HG03025 (cell line): ENCODE data around the gene ZNF689.
"Not testable (repeated sequence)": the region's sequence is repeated elsewhere in the genome, so short reads cannot be mapped to it uniquely, and the experiment has no call there.

Experiments
- ATAC-seq: cut with Tn5 transposase; IDR thresholded peaks from one replicate; pipeline ENCODE4 v1.9.1; 2021; ENCODE audit warnings: mild to moderate bottlenecking, moderate library complexity; ENCODE audit not compliant: unreplicated experiment, low FRiP score

ZNF689 gene

GRCh38 chr16:30637139-30637538 lies 26.9 kb upstream of the ZNF689 start:
- not testable (repeated sequence) for ATAC-seq

- ATAC-seq: no peak
These were observed 26.4 kb upstream of the ZNF689 start for GRCh38 chr16:30636599-30636998.

GRCh38 chr16:30633526-30633925 lies 23.3 kb upstream of the ZNF689 start:
- ATAC-seq: no peak

GRCh38 chr16:30632454-30632853 lies 22.3 kb upstream of the ZNF689 start:
- not testable (repeated sequence) for ATAC-seq

GRCh38 chr16:30628628-30629540 lies 18.7 kb upstream of the ZNF689 start:
- no peak for ATAC-seq

- no peak for ATAC-seq
These were observed 16.0 kb upstream of the ZNF689 start for GRCh38 chr16:30626236-30626635.

GRCh38 chr16:30623536-30624283 lies 13.5 kb upstream of the ZNF689 start:
- ATAC-seq: no peak

GRCh38 chr16:30622455-30623032 lies 12.4 kb upstream of the ZNF689 start:
- no peak for ATAC-seq

GRCh38 chr16:30621765-30622164 lies 11.6 kb upstream of the ZNF689 start:
- ATAC-seq: no peak

- ATAC-seq: no peak
These were observed 10.0 kb upstream of the ZNF689 start for GRCh38 chr16:30620169-30620568.

- no peak for ATAC-seq
These were observed 9.4 kb upstream of the ZNF689 start for GRCh38 chr16:30619638-30620037.

GRCh38 chr16:30619202-30619601 lies 9.0 kb upstream of the ZNF689 start:
- no peak for ATAC-seq

- ATAC-seq: no peak
These were observed 5.3 kb upstream of the ZNF689 start for GRCh38 chr16:30615358-30616091.

- ATAC-seq: peak; percentile 27
These were observed 925 bp downstream of the ZNF689 start for GRCh38 chr16:30609002-30609925.

GRCh38 chr16:30606004-30606403 lies 4.2 kb downstream of the ZNF689 start:
- ATAC-seq: no peak

GRCh38 chr16:30605158-30605557 lies 5.0 kb downstream of the ZNF689 start:
- ATAC-seq: no peak

- no peak for ATAC-seq
These were observed 5.8 kb downstream of the ZNF689 start for GRCh38 chr16:30604316-30604947.

- no peak for ATAC-seq
These were observed 6.3 kb downstream of the ZNF689 start for GRCh38 chr16:30603945-30604315.

GRCh38 chr16:30602616-30603277 lies 7.4 kb downstream of the ZNF689 start:
- ATAC-seq: no peak
